Measurements from ENCODE around the gene RBCK1. TPM values are rescaled to one million over a fixed set of nuclear protein-coding genes. Genes with fewer than 3 reads are reported as not detected.

The RBCK1 gene
- total and polyA plus RNA-seq, 9 of the 15 experiments (the other 6 are each of a cell fraction or from before 2014, with no cell fraction given) = 5.9 to 59.3 (median 26.5) TPM

DNA sequence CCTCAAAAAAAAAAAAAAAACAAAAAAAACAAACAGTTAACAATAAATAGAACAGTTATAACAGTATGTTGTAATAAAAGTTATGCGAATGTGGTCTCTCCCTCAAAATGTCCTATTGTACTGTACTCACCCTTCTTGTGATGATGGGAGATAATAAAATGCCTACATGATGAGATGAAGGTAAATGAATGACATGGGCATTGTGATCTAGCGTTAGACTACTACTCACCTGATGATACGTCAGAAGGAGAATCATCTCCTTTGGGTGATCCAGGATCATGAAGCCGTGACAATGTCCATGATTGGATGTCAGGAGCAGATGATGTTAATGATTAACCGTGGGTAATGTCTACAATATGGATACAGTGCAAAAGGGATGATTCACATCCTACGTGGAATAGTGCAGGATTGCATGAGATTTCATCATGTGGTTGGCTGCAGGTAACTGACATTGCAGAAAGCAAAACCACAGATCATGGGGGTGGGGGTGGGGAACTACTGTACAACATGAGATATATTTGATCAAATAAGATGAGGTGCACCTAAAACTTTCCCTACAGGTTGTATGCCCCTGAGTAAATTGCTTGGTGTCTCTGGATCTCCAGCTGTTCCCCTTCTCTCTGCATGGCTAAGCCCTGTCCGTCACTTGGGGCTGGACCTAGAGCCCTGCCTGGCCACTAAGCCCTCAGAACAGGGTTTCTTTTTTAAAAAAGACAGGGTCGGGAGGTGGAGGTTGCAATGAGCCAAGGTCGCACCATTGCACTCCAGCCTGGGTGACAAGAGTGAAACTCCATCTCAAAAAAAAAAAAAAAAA is 6.2 kb upstream of the RBCK1 start (continued):
- TF ChIP-seq, protein P1, sequence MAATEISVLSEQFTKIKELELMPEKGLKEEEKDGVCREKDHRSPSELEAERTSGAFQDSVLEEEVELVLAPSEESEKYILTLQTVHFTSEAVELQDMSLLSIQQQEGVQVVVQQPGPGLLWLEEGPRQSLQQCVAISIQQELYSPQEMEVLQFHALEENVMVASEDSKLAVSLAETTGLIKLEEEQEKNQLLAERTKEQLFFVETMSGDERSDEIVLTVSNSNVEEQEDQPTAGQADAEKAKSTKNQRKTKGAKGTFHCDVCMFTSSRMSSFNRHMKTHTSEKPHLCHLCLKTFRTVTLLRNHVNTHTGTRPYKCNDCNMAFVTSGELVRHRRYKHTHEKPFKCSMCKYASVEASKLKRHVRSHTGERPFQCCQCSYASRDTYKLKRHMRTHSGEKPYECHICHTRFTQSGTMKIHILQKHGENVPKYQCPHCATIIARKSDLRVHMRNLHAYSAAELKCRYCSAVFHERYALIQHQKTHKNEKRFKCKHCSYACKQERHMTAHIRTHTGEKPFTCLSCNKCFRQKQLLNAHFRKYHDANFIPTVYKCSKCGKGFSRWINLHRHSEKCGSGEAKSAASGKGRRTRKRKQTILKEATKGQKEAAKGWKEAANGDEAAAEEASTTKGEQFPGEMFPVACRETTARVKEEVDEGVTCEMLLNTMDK (IDR thresholded peaks at IDR 0.05; ENCODE audit: borderline replicate concordance, insufficient read depth, low read depth, low read length, poor library complexity, severe bottlenecking) = no peak
- TF ChIP-seq ARID1B (IDR thresholded peaks at IDR 0.05) = peak; percentile 75
- no peak for TF ChIP-seq ZNF212 (CRISPR knock-in tag; IDR thresholded peaks at IDR 0.05)
- peak; percentile 84 for TF ChIP-seq ZSCAN32 (CRISPR knock-in tag; IDR thresholded peaks at IDR 0.05)
- TF ChIP-seq TCF7L2 (IDR thresholded peaks at IDR 0.05; ENCODE audit: low read depth, low read length) = no peak
- no peak for TF ChIP-seq ZNF586 (CRISPR knock-in tag; conservative IDR thresholded peaks at IDR 0.05)
- TF ChIP-seq POLR2A (conservative IDR thresholded peaks at IDR 0.05) = no peak
- no peak for TF ChIP-seq HNRNPH1 (optimal IDR thresholded peaks at IDR 0.05; ENCODE audit: low read depth, low read length)
- TF ChIP-seq NR4A1 (CRISPR knock-in tag; IDR thresholded peaks at IDR 0.05) = no peak
- peak; percentile 60 for TF ChIP-seq NR4A1 (tag; IDR thresholded peaks at IDR 0.05)
- TF ChIP-seq ZNF324 (CRISPR knock-in tag; IDR thresholded peaks at IDR 0.05) = no peak
- TF ChIP-seq, protein P2, sequence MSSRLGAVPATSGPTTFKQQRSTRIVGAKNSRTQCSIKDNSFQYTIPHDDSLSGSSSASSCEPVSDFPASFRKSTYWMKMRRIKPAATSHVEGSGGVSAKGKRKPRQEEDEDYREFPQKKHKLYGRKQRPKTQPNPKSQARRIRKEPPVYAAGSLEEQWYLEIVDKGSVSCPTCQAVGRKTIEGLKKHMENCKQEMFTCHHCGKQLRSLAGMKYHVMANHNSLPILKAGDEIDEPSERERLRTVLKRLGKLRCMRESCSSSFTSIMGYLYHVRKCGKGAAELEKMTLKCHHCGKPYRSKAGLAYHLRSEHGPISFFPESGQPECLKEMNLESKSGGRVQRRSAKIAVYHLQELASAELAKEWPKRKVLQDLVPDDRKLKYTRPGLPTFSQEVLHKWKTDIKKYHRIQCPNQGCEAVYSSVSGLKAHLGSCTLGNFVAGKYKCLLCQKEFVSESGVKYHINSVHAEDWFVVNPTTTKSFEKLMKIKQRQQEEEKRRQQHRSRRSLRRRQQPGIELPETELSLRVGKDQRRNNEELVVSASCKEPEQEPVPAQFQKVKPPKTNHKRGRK (tag; IDR thresholded peaks at IDR 0.05) = no peak
- no peak for TF ChIP-seq ETS2 (tag; IDR thresholded peaks at IDR 0.05; ENCODE audit: borderline replicate concordance, poor library complexity, severe bottlenecking)
- no peak for TF ChIP-seq POLR2G (IDR thresholded peaks at IDR 0.05; ENCODE audit: low read depth, low read length)
- TF ChIP-seq ZNF121 (CRISPR knock-in tag; conservative IDR thresholded peaks at IDR 0.05) = no peak
- TF ChIP-seq ZFP36 (IDR thresholded peaks at IDR 0.05; ENCODE audit: low read depth, low read length, partially characterized antibody) = no peak
- TF ChIP-seq, protein P3, sequence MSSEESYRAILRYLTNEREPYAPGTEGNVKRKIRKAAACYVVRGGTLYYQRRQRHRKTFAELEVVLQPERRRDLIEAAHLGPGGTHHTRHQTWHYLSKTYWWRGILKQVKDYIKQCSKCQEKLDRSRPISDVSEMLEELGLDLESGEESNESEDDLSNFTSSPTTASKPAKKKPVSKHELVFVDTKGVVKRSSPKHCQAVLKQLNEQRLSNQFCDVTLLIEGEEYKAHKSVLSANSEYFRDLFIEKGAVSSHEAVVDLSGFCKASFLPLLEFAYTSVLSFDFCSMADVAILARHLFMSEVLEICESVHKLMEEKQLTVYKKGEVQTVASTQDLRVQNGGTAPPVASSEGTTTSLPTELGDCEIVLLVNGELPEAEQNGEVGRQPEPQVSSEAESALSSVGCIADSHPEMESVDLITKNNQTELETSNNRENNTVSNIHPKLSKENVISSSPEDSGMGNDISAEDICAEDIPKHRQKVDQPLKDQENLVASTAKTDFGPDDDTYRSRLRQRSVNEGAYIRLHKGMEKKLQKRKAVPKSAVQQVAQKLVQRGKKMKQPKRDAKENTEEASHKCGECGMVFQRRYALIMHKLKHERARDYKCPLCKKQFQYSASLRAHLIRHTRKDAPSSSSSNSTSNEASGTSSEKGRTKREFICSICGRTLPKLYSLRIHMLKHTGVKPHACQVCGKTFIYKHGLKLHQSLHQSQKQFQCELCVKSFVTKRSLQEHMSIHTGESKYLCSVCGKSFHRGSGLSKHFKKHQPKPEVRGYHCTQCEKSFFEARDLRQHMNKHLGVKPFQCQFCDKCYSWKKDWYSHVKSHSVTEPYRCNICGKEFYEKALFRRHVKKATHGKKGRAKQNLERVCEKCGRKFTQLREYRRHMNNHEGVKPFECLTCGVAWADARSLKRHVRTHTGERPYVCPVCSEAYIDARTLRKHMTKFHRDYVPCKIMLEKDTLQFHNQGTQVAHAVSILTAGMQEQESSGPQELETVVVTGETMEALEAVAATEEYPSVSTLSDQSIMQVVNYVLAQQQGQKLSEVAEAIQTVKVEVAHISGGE (CRISPR knock-in tag; IDR thresholded peaks at IDR 0.05) = no peak
- no peak for TF ChIP-seq BMI1 (IDR thresholded peaks at IDR 0.05; ENCODE audit: low read length)
- no peak for TF ChIP-seq ESRRB (CRISPR knock-in tag; IDR thresholded peaks at IDR 0.05; ENCODE audit: borderline replicate concordance)
- no peak for TF ChIP-seq HMGN3 (IDR thresholded peaks at IDR 0.05; ENCODE audit: borderline replicate concordance, extremely low read depth, insufficient read length, low read depth, low read length)
- no peak for TF ChIP-seq HOXB6 (CRISPR knock-in tag; IDR thresholded peaks at IDR 0.05; ENCODE audit: borderline replicate concordance)
